EL (cell line): ENCODE results near the gene OAS3.
"Not testable (repeated sequence)": the region's sequence is repeated elsewhere in the genome, so short reads cannot be mapped to it uniquely, and the experiment has no call there.

Experiments used
- DNase-seq: peaks from one replicate; pipeline ENCODE4 v3.0.0-alpha.2; 2016

Gene OAS3, protein sequence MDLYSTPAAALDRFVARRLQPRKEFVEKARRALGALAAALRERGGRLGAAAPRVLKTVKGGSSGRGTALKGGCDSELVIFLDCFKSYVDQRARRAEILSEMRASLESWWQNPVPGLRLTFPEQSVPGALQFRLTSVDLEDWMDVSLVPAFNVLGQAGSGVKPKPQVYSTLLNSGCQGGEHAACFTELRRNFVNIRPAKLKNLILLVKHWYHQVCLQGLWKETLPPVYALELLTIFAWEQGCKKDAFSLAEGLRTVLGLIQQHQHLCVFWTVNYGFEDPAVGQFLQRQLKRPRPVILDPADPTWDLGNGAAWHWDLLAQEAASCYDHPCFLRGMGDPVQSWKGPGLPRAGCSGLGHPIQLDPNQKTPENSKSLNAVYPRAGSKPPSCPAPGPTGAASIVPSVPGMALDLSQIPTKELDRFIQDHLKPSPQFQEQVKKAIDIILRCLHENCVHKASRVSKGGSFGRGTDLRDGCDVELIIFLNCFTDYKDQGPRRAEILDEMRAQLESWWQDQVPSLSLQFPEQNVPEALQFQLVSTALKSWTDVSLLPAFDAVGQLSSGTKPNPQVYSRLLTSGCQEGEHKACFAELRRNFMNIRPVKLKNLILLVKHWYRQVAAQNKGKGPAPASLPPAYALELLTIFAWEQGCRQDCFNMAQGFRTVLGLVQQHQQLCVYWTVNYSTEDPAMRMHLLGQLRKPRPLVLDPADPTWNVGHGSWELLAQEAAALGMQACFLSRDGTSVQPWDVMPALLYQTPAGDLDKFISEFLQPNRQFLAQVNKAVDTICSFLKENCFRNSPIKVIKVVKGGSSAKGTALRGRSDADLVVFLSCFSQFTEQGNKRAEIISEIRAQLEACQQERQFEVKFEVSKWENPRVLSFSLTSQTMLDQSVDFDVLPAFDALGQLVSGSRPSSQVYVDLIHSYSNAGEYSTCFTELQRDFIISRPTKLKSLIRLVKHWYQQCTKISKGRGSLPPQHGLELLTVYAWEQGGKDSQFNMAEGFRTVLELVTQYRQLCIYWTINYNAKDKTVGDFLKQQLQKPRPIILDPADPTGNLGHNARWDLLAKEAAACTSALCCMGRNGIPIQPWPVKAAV

DNA sequence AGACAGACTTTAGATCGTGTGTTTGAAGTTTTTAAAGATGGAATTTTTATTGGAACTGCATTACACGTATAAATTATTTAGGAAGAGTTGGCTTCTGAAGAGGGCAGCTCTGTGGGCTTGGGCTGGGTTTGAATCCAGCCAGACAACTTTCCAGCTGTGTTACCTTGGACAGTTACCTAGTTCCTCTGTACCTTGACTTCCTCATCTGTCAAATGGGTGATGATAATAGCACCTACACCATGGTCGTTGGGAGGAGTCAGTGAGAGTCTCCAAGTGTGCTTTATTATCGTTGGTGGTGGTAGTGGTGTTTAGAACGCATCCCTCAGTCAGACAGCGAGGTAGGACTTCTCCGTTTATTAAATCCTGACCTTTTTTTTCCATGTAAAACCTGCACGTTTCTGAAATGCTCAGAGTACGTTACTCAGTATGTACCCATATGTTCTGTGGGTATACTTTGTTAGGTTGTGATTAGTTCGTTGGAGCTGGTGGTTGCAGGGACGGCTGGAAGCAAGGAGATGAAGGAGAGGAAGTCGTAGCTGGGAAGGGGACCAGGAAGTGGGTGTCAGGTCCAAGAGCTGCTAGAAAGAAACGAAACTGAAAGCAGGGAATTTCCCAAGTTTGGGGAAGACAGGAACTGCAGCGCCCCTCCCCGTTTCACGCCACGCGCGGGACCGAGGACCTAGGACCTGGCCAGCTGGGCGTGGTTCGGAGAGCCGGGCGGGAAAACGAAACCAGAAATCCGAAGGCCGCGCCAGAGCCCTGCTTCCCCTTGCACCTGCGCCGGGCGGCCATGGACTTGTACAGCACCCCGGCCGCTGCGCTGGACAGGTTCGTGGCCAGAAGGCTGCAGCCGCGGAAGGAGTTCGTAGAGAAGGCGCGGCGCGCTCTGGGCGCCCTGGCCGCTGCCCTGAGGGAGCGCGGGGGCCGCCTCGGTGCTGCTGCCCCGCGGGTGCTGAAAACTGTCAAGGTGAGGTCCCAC lies at the start of gene OAS3:
TSS of gene OAS3 (plus strand) at position 734 of the 979 bp plus-strand sequence. CDS start at position 791, 57 bp downstream.
- DNase-seq, result peak; percentile 98

DNA sequence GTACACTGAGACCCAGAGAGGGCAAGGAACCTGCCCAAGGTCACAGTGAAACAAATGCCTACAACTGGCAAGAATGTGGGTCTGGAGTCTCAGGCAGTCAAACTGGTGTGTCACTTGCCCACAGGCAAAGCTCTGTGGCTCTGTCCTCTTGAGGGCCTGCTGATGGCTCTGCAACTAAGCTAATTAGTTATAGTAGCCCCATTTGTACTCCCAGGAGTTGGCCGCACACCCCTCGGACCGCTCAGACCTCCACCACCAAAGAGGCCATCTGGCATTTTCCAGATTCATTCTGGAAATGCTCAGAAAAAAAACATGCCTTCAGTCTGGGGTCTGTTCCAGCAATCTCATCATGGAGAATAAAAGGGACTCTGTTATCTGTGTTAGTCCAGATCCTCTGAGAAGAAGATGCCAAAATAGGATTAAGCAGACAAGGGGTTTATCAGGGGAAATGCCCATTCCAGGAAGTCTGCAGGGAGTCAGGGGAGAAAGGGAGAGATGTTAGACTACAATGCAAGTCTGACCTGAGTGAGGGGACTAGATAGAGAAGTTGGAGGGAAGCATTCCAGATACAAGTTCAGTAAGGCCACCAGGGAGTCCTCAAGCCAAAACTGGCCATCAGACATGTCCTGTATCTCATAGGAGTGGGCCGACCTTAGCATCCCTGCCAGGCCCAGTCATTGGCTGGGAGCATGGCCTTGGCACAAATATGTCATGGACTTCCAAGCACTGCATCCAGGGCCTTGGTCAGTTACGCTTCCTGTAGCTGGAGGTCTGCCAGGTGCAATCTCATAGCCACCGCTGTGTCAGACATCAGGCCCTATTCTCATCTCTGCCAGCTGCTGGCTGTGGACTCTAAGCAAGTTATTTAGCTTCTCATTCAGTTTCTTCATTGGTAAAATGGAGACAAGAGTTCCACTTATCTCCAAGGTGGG lies 46.9 kb upstream of the OAS3 start:
- no peak for DNase-seq

DNA sequence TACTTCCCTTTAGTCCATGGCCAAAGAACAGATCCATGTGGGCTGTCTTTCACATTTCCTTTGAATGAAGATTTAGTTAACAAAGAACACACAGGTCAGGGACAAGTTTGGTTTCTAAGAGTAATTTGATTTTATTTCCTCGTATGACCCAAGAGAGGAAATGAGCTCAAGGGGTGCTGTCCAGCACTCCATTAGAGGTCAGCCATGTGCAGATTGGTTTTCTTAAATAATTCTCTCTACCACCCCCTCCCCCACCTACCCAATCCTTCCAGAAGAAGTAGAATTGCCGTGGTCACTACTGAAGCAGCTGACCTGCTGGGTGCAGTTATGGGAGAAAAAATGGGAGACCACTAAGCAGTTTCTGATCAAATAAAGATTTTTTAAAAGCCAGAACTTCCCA lies 45.4 kb upstream of the OAS3 start:
- no peak for DNase-seq

DNA sequence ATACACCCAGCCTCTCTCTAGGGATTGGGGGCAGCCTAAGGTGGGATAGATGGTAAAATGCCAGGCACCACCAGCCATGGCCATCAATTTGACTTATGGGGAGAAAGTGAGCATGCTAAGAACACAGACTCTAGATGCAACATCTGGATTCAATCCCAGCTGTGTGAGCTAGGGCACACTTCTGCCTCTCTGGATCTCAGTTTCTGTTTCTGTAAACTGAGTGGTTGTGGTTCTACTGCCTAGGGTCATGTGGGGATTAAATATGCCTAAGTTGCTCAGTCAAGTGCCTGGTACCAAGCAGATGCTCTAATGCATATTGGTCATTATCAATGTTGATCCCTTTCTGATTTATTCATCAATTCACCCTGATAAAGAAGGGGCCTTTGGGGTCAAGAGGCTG lies 44.1 kb upstream of the OAS3 start:
- no peak for DNase-seq

DNA sequence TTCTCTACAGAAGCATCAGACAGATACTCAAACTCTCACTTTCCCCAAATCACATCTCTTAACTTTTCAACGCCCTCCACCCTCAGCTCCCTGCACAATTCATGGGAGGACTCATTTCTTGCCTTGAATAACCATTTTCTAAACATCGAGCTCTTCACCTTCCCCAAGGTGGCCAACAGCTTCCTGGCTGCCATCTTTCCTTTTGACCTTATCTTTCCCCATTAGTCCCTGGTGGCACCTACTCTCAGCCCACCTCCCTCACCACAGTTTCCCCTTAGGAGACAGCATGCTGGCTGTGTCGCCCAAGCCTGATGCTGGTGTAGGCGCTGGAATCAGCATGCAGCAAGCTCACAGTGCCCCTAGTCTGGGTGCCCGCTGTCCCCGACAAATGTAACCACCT lies 39.9 kb upstream of the OAS3 start:
- no peak for DNase-seq

DNA sequence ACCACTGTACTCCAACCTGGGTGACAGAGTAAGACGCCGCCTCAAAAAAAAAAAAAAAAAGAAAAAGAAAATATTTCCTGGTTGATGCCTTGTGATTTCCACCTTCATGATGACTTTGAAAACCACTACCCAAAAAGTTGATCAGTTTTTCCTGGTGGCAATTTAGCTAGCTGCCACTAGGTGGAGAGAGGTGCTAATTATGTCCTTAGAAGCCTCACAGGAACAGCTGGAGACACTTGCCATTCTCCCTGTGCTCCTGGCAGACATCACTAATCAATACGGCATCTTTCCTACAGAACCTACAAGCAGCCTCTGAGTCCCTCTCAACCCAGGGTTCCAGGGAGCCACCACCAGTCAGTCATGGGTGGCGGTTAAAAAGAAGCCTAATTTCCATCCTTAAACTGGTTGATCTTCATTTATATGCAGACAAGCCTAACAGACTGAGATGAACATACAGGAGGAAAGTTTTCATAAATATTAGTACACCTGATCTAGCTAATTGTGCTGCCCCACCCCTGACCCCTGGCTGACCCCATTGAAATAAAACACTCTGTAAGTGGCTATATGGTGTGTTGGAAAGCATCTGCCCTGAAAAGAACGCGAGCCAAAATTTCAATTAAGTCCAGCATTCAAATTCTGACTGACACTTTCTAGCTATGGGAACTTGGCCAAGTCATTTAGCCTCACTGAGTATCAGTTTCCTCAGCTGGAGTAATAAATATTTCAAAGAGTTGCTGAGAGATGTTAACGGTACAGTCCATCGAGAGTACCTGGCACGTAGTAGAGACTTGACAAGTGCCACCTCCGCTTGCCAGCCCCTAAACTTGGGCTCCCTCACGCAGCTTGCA lies 37.8 kb upstream of the OAS3 start:
- peak; percentile 55 for DNase-seq

DNA sequence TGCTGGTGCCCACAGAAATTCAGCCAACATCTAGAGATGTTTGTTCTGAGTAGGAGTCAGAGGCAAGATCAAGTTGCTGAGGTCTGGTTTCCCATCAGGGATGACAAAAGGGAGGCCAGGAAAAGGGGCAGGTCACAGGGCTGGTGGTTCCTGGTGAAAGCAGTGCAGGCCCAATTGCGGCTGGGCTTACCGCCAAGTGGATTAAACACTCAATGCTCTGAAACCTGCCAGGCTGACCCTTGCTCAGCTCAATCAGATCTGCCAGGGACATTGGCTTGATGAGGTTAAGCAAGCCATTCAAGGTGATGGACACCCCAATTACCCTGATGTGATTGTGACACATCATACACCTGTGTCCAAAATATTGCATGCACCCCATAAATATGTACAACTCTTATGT lies 37.0 kb upstream of the OAS3 start:
- no peak for DNase-seq

DNA sequence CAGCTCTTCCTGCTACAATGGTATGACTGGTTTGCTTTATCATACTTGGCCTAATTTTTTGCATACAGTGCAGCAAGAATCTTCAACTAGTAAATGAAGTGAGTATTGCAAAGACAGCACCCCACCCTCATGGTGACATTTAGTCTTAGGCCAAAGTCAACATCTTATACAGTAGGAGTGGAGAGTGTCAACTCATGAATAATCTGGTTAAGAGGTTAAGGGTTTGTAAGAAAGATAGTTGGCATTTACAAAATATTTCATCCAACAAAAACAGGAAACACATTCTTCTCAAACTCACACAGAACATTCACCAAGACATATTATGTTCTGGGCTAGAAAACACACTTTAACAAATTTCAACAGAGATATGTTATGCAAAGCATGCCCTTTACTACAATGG lies 33.7 kb upstream of the OAS3 start:
- DNase-seq, result peak; percentile 62

DNA sequence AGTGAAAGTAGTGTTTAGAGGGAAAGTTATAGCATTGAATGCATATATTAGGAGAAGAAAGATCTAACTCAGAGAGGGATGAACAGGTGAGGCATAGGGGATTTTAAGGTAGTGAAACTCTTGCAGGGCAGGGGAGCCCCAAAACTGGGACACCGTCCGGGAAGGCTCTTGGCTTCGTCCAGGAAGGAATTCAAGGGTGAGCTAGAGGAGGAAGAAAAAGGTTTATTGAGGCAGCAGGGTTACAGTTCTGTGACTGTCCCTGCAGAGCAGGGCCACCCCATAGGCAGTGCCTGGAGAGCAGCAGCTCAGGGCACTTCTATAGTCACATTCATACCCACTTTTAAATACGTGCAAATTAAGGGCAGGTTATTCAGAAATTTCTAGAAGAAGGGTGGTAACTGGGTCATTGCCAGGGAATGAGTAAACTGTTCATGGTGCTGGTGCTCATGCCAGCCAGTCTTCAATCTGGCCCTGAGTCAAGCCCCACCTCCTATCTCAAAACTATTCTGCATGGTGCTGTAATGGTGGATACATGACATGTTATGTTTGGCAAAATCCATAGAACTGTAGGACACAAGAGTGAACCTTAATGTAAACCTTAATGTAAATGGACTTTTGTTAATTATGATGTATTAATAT lies 32.7 kb upstream of the OAS3 start:
- DNase-seq, result peak; percentile 29

DNA sequence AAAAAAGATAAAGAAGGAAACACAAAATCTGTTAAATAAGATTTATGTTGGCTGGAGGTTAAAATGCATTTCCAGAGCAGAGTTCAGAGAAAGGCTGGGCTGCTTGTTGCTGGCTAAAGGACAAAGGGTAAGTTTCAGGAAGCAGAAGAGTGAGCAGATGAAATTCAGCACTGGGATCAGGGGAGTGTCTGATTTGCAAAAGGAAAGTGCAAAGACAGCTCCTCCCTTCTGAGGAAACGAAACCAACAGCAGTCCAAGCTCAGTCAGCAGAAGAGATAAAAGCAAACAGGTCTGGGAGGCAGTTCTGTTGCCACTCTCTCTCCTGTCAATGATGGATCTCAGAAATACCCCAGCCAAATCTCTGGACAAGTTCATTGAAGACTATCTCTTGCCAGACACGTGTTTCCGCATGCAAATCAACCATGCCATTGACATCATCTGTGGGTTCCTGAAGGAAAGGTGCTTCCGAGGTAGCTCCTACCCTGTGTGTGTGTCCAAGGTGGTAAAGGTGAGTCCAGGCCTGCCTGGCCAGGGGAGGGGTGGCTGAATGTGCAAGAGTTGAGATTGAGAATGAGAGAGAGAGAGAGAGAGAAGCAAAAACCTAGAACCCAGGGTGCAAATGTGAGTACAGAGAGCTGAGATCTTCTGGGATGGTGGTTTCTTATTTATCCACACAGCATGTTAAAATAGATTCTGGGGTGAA lies 31.4 kb upstream of the OAS3 start, which contains the start of gene OAS1:
TSS of gene OAS1 (plus strand) at position 251 of the 703 bp plus-strand sequence. CDS start at position 329, 78 bp downstream.
- DNase-seq, result peak; percentile 85

DNA sequence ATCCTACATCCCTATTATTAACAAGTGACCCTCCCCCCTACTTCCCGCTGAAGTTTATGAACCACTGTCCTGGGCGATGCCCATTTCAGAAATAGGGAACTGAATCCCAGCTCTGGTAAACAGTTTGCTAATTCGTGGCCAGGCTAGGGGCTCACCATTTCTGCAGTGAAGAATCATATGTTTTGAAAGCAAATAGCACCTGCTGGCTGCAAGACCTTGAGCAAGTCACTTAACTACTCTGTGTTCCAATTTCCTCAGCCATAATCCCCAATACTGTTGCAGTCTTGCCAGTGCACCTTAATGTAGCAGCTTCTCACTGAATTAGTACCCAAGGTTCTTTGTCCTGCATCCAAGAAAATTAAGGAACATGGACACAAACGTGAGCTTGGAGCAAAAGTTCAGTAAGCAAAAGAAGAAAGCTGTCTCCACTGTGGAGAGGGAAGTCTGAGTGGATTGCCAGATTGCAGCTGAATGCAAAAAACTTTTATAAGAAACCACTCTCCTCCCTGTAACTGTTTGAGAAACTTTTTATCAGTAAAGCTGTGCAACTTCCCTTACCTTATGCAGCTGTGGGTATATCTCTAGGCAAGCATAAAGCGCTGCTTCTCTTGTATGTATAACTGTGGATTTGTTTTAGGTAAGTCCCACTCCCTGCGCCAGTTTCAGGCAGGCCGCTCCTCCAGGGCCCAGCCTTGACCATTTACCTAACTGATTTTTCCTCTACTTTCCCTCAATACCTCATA lies 30.7 kb upstream of the OAS3 start:
- DNase-seq, result no peak

DNA sequence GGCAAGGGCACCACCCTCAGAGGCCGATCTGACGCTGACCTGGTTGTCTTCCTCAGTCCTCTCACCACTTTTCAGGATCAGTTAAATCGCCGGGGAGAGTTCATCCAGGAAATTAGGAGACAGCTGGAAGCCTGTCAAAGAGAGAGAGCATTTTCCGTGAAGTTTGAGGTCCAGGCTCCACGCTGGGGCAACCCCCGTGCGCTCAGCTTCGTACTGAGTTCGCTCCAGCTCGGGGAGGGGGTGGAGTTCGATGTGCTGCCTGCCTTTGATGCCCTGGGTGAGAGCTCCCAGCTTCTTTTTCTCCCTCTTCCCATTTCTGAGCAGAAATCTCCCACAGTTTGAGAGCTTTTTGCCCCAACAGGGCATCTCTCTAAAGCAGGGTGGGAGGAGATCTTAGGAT lies 29.7 kb upstream of the OAS3 start:
- DNase-seq, result no peak

DNA sequence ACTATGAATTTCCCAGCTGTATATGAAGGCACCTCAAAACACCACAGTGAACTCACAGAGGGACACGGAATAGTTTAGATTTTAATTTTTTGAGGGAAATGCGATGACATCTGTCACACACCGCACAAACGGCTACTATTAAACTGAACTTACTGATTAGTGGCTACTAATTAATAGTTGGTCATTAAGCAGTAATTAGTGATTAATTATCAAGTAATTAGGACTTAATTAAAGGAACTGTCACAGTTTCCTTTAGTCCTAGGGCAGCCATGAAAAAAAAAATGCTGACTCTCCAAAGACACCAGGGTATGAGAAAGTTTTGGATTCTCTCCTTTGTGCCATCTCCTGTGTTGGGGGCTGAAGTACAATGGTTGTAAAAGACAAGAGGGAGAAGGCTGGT lies 28.6 kb upstream of the OAS3 start:
- DNase-seq, result no peak

DNA sequence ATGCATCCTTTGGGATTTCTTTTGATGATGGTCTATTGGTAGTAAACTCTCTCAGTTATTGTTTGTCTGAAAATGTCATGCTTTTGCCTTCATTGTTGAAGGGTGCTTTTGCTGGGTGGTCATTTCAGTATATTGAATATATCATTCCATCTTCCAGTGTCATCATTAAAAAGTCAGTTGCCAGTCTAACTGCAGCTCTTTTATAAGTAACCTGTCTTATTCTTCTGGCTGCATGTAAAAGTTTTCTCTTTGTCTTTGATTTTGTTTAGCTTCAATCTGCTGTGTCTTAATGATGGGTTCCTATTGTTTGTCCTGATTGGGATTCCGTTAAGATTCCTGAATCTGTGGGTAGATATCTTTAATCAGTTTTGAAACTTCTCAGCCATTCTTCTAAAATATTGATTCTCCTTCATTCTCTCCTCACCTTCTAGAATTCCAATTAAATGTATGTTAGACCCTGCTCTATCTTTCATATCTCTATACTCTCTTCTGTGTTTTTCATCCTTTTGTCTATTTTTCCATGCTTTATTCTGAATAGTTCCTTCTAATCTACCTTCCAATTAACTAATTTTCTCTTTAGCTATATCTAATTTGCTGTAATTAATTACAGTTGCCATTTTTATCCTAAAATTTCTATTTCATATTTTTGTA lies 25.1 kb upstream of the OAS3 start:
- no peak for DNase-seq

DNA sequence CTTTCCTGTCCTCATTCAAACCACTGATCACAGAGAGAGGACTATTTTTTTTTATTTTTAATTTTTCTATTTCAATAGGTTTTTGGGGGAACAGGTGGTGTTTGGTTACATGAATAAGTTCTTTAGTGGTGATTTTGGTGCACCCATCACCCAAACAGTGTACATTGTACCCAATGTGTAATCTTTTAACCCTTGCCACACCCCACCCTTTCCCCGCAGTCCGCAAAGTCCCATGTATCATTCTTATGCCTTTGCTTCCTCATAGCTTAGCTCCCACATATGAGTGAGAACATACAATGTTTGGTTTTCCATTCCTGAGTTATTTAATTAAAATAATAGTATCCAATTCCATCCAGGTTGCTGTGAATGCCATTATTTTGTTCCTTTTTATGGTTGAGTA lies 24.4 kb upstream of the OAS3 start:
- DNase-seq, result not testable (repeated sequence)

DNA sequence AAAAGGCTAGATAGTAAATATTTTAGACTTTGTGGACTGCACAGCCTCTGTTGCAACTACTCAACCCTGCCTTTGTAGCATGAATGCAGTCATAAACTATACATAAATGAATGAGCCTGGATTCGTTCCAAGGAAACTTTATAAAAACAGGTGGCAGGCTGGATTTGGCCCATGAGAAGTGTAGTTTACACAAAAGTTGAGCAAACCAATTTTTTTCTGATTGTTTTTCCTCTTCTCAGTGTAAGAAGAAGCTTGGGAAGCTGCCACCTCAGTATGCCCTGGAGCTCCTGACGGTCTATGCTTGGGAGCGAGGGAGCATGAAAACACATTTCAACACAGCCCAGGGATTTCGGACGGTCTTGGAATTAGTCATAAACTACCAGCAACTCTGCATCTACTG lies 22.0 kb upstream of the OAS3 start:
- DNase-seq, result peak; percentile 64

DNA sequence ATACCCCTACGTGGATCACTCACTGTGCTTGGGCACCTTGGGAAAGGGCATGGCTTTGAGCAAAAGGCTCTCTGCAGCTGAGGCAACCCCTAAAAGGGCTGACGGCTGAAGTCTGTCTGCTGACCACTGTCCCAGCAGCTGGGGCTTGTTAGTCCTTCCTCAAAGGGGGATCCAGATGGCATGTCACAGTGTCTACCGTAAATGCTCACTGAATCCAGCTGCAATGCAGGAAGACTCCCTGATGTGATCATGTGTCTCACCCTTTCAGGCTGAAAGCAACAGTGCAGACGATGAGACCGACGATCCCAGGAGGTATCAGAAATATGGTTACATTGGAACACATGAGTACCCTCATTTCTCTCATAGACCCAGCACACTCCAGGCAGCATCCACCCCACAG lies 19.2 kb upstream of the OAS3 start:
- DNase-seq, result no peak

DNA sequence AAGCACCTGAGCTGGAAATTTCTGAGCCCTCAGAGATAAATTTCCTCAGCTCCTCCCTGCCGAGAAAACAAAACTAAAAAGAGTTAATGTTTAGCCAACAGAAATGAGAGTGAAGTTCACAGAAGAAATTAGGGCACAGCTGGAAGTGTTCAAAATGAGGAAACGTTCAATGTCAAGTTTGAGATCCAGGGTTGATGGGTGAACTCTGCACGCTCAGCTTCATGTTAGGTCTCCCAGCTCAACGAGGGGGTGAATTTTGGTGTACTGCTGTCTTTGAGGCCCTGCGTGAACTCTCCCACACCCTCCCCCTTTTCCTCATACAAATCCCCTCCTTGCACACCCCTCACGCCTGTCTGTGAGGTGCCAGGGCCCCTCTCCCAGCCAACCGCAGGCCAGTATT lies 13.3 kb upstream of the OAS3 start:
- DNase-seq, result no peak
